Measurements from ENCODE around the gene FAM193B. TPM values are rescaled to one million over a fixed set of nuclear protein-coding genes. Genes with fewer than 3 reads are reported as not detected.

The FAM193B gene
- total and polyA plus RNA-seq, 9 of the 15 experiments (the other 6 are each of a cell fraction or from before 2014, with no cell fraction given) = 4.4 to 76.4 (median 37.3) TPM

GRCh38 chr5:177588413-177588909 lies 34.1 kb upstream of the FAM193B start (continued):
- TF ChIP-seq PHB2 (IDR thresholded peaks at IDR 0.05; ENCODE audit: low read depth) (no peak), SUPT5H (IDR thresholded peaks at IDR 0.05) (no peak), ZMIZ1 (IDR thresholded peaks at IDR 0.05; ENCODE audit: low read depth in 2 of 2, low read length in 2 of 2) (no peak), SMARCE1 (IDR thresholded peaks at IDR 0.05) (no peak), FOXA3 (CRISPR knock-in tag; conservative IDR thresholded peaks at IDR 0.05 in 1 of 2, IDR thresholded peaks at IDR 0.05 in 1 of 2) (peak; percentile 71 to 90), ELF2 (CRISPR knock-in tag; IDR thresholded peaks at IDR 0.05) (no peak)

- in situ Hi-C loops (cut with MboI) = no loop called here
- Histone ChIP-seq H3K27me3 (ENCODE audit: control insufficient read depth in 2 of 2, insufficient read depth in 2 of 2, low read length in 2 of 2) (peaks cover 7 to 21% of the 10 kb centered on the region in 2 experiments; a peak in 4 of 5 replicates), H3K36me3 (ENCODE audit: control insufficient read depth, insufficient read depth, low read length) (no peaks in the 10 kb centered on the region), H3K4me3 (no peak overlapping the region), H3K79me2 (ENCODE audit: control insufficient read depth, insufficient read depth, low read length) (no peaks in the 10 kb centered on the region), H3K9me1 (ENCODE audit: control insufficient read depth, insufficient read depth, low read length) (no peaks in the 10 kb centered on the region), H2AFZ (ENCODE audit: low read depth, low read length) (no peak overlapping the region), H3K4me1 (replicated peaks in 1 of 2; ENCODE audit: control insufficient read depth in 2 of 2, insufficient read depth in 2 of 2, low read length in 2 of 2) (no peaks in the 10 kb centered on the region), H3K9ac (ENCODE audit: insufficient read depth in 1 of 2, low read depth in 2 of 2, low read length in 2 of 2) (no peak overlapping the region), H4K20me1 (replicated peaks; ENCODE audit: control insufficient read depth, insufficient read depth, low read length) (no peaks in the 10 kb centered on the region), H3K4me2 (ENCODE audit: insufficient read depth, low read length) (no peak overlapping the region), H3K27ac (ENCODE audit: extremely low read depth, low read depth, low read length) (no peak overlapping the region), H3K9me3 (replicated peaks; ENCODE audit: control insufficient read depth, insufficient read depth, low read depth, low read length) (no peaks in the 10 kb centered on the region)
- no peak for ATAC-seq
- WGBS (ENCODE audit: insufficient coverage, low coverage, missing lambda C conversion rate) = 20% methylated on average over 8 of the region's 8 CpGs
- ChIA-PET CTCF (ENCODE audit: low intra/inter-chr PET ratio) (no interaction called here), POLR2A (interaction anchor here (0.6 kb wide), 1 partner anchor 19 kb away, joined by 3 read pairs; no protein-coding TSS in a partner anchor)
- DNase-seq (ENCODE audit: extremely low read depth in 1 of 4, low spot score in 3 of 4) = no peak
- FAIRE-seq = no peak
- intact Hi-C loops (cut with micrococcal nuclease) = no loop called here
- BruUV-seq (replicated peaks) = no TSS peak
- no peak for TF ChIP-seq ID3 (CRISPR knock-in tag; IDR thresholded peaks at IDR 0.05)
- no peak for TF ChIP-seq ID3 (tag; IDR thresholded peaks at IDR 0.05)
- no peak for TF ChIP-seq SRSF7 (optimal IDR thresholded peaks at IDR 0.05; ENCODE audit: low read depth, low read length)
- TF ChIP-seq CTCFL (IDR thresholded peaks at IDR 0.05; ENCODE audit: borderline replicate concordance, insufficient read depth, low read depth, low read length, poor library complexity, severe bottlenecking) = no peak
- TF ChIP-seq ILK (tag; IDR thresholded peaks at IDR 0.05; ENCODE audit: borderline replicate concordance, low read depth) = no peak
- no peak for TF ChIP-seq BCOR (IDR thresholded peaks at IDR 0.05)
- TF ChIP-seq EZH2 (IDR thresholded peaks at IDR 0.05; ENCODE audit: borderline replicate concordance, low read depth, low read length) = no peak
- no peak for TF ChIP-seq NEUROD1 (IDR thresholded peaks at IDR 0.05; ENCODE audit: borderline replicate concordance, low read depth, low read length, partially characterized antibody)
These were observed 24.0 kb upstream of the FAM193B start for GRCh38 chr5:177578316-177578715.

All from K562 (cell line).